NCI-H748 (cell line): ENCODE data around the gene FRMD8.
"Not testable (repeated sequence)": the region's sequence is repeated elsewhere in the genome, so short reads cannot be mapped to it uniquely, and the experiment has no call there.

Source experiments
- DNase-seq: peaks from one replicate; lab custom pipeline; 2025; ENCODE audit not compliant: unreplicated experiment; lab: John Stamatoyannopoulos, UW

FRMD8 gene

GRCh38 chr11:65434667-65435410 is 48.4 kb downstream of the FRMD8 start:
- DNase-seq = no peak

DNA sequence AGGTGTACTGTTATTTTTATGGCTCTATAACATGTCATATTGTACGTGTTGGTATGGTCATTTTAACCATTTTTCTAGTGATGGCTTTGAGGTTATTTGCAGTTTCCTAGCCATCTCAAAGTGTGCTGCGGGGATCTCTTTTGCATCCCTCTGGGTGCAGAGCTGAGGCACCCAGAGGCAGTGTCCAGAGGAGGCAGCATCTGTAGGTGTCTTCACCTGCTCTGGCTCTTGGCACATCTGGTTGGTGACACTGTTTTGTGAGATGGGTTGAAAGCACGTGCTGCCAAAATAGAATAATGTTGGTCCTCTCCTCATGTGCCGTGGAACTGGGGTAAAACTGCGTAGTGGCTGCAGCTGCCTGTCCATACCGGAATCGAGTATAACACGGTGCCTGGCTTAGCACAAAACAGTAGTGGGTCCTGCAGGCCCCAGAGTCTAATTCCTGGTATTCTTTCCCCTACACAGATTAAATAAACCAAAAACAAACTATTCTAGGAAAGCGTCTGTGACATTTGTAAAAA is 49.0 kb downstream of the FRMD8 start:
- no peak for DNase-seq

DNA sequence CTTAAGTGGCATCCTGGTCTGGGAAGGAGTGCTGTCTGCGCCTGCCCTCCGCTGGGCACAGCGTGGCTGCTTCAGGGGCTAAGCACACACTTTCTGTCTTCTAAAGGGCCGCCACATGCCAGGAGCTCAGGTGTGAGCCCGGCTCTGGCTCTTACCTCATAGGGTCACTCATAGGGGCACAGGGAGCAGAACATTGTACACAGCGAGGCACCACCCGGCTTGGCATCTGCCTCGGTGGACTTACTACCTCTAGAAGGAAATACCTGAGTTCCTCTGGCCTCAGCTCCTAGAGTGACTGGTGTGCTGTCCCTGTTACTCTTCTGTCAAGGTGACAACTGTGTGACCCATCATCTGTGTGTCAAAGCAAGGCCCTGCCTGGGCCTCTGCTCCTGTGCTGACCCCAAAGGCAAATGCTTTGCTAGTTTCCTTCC is 49.6 kb downstream of the FRMD8 start:
- DNase-seq = no peak

GRCh38 chr11:65436412-65437032 is 50.1 kb downstream of the FRMD8 start:
- DNase-seq = no peak

DNA sequence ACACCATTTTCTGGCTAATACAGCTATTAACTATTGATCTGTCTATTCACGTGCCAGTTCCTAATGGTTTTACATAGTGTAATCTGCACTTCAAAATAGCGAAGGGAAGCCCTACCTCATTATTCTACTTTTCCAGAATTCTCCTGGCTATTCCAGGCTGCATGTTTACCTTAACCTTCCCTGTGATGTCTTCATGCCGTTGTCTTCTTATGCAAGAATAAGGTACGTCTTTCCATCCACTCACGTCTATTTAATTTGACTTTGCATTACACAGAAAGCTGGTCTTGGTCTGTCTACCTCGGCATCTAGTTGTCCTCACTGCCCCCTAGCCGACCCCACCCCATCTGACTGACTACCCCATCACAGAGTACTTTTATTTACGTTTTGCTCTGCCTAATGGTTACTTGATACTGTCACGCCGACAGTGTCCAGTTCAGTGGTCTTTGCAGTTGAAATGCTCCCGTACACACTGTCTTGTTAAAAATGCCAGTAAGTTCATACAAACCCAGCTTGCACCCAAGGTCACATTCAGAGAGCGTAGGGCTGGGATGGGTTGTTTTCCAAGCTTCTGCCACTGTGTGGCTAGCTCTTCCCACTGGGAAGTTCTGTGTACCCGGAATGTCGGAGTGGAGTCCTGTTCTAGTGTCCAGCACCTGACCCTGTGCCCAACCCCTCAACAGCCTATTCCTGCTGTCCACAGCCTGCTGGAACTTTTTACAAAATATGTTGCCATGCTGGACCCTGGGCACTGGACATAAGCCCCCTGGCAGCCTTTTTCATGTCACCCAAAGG is 51.2 kb downstream of the FRMD8 start:
- no peak for DNase-seq

DNA sequence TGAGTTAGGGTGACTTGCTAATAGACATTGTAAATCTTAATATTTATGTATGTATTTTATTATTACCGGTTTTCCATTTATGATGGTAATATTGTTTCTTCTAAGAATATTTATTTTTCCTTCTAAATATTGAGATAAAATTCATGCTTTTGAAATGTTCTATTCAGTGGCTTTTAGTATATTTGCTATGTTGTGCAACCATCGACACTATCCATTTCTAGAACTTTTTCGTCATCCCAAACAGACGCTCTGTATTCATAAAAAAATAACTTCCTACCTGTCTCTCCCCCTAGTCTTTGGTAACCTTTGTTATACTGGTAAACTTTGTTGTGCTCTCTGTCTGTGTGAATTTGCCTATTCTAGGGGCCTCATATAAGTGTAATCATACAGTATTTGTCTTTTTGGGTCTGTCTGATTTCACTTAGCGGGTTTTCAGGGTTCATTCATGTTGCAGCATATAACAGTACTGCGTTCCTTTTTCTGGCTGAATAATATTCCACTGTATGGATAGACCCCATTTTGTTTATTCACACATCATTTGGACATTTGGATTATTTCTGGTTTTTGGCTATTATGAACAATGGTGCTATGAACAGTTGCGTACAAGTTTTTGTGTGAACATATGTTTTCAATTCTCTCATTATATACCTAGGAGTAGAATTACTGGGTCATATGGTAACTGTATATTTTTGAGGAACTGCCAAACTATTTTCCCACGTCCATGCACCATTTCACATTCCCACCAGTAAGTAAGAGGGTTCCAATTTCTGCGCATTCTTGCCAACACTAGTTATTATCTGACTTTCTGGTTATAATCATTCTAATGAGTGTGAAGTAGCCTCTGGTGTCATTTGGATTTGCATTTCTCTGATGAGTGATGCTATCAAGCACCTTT is 52.1 kb downstream of the FRMD8 start:
- DNase-seq = no peak

- DNase-seq = no peak
Measured at GRCh38 chr11:65439331-65440181, 53.1 kb downstream of the FRMD8 start.

DNA sequence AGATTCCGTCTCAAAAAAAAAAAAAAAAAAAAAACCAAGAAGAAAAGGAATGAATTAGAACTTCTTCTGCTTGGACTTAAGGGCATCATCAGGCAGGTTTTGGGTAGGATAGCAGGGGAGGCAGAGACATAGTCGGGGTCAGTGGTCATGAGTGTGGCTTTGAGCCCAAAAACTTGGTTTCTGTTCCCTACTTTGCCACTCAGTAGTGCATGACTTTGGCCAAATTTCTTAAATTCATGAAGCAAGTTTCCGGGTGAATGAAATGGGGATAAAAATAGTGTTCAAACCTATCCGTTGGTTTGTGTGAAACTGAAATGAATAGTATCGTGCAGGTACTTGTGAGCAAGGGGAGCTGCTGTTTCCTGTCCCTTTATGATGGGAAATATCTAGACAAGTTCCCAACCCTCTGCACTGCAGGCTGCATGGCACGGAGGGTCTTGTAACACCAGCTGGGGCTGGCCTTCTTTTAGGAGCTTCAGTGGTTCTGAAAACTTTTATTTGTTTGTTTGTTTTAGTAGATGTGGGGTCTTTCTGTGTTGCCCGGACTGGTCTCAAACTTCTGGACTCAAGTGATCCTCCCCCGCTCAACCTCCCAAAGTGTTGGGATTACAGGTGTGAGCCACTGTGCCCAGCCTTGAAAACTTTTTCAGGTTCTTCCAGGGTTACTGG is 54.5 kb downstream of the FRMD8 start:
- DNase-seq = no peak

DNA sequence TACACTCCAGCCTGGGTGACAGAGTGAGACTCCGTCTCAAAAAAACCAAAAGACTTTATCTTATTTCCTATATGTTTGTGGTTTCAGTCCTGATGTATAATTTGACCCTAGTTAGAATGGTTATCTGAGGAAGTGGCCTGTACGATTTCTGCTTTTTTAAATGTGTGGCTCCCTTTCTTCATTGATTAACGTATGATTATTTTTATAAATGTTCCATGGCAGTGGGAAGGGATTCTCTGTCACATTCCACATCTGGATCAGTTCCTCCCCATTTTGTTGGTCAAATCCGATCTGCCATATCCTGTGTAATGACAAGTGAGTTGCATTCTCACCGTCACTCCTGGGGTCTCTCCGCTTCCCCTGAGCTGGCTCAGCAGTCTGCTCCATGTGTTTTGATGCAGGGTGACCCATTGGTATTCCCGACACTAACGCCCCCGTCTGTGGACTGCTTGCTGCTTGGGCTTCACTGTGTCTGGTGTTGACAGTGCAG is 56.5 kb downstream of the FRMD8 start:
- DNase-seq = no peak

DNA sequence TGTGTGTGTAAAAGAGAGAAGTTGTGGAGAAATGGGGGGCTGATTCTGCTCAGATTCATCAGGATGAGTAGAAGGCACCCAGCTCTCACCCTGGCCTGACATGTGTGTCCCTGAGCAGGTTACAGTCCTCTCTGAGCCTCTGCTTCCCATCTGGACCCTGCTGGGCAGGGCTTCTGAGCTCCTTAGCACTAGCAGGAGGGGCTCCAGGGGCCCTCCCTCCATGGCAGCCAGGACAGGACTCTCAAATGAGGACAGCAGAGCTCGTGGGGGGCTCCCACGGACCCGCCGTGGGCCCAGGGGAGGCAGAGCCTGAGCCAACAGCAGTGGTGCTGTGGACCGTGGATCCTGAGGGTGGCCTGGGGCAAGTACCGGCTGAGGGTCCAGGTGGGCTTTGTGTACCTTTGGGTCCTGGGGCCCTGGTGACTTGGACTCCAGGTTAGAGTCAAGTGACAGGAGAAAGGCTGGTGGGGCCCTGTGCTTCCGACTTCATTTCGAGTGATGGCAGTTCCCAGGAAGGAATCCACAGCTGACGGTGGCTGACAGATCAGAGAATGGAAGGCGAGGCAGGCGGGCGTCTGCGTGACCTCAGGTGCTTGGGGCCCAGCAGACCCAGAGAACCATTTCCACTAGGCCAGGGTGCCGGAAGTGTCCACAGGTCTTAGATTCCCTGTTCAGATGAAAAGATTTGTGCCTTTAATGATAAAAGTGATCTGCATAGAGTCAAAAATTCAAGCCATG is 58.0 kb downstream of the FRMD8 start:
- no peak for DNase-seq

DNA sequence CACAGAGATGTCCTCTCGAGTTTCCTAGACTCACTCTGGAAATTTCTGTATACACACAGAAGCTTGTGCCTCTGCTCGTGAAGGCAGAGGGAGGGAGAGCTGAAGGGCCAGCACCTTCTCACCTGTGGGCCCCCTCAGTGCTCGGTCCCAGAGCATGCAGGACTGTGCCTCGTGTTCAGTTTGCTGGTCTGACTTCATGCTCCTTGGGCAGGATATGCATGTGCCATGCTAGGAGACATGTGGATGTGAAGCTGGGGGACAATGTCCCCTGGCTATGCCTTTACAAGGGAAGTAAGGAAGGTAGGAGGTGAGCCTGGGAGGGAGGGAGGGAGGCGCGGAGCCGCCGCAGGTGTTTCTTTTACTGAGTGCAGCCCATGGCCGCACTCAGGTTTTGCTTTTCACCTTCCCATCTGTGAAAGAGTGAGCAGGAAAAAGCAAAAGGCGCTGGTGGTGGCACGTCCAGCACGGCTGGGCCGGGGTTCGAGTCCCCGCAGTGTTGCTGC is 58.7 kb downstream of the FRMD8 start:
- no peak for DNase-seq

- DNase-seq = no peak
Measured at GRCh38 chr11:65445604-65446445, 59.4 kb downstream of the FRMD8 start.

GRCh38 chr11:65446446-65447277 is 60.2 kb downstream of the FRMD8 start:
- DNase-seq = no peak

DNA sequence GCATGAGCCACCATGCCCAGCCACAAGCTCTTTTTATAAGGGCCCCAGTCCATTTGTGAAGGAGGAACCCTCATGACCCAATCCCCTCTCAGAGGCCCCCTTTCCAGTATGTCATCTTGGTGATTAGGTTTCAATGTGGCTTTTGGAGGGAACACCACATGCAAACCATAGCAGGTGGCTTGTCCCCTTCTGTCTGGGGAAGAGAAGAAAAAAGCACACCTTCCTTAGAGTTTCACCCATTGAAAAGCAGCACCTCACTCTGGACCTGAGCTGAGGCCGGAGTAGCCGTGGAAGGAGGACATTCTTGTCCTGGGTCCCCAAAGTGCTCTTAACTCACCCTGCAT is 61.6 kb downstream of the FRMD8 start:
- DNase-seq = no peak

- DNase-seq = no peak
Measured at GRCh38 chr11:65448418-65449105, 62.1 kb downstream of the FRMD8 start.

DNA sequence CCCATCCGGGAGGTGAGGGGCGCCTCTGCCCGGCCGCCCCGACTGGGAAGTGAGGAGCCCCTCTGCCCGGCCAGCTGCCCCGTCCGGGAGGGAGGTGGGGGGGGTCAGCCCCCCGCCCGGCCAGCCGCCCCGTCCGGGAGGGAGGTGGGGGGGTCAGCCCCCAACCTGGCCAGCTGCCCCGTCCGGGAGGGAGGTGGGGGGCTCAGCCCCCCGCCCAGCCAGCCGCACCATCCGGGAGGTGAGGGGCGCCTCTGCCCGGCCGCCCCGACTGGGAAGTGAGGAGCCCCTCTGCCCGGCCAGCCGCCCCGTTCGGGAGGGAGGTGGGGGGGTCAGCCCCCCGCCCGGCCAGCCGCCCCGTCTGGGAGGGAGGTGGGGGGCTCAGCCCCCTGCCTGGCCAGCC is 64.9 kb downstream of the FRMD8 start:
- DNase-seq = not testable (repeated sequence)
